HG02759 (cell line): ENCODE measurements around the gene CCDC88B.

Source experiments
- ATAC-seq: cut with Tn5 transposase; IDR thresholded peaks from one replicate; pipeline ENCODE4 v1.9.1; 2021; ENCODE audit warnings: mild to moderate bottlenecking, moderate library complexity; ENCODE audit not compliant: unreplicated experiment

CCDC88B gene, protein sequence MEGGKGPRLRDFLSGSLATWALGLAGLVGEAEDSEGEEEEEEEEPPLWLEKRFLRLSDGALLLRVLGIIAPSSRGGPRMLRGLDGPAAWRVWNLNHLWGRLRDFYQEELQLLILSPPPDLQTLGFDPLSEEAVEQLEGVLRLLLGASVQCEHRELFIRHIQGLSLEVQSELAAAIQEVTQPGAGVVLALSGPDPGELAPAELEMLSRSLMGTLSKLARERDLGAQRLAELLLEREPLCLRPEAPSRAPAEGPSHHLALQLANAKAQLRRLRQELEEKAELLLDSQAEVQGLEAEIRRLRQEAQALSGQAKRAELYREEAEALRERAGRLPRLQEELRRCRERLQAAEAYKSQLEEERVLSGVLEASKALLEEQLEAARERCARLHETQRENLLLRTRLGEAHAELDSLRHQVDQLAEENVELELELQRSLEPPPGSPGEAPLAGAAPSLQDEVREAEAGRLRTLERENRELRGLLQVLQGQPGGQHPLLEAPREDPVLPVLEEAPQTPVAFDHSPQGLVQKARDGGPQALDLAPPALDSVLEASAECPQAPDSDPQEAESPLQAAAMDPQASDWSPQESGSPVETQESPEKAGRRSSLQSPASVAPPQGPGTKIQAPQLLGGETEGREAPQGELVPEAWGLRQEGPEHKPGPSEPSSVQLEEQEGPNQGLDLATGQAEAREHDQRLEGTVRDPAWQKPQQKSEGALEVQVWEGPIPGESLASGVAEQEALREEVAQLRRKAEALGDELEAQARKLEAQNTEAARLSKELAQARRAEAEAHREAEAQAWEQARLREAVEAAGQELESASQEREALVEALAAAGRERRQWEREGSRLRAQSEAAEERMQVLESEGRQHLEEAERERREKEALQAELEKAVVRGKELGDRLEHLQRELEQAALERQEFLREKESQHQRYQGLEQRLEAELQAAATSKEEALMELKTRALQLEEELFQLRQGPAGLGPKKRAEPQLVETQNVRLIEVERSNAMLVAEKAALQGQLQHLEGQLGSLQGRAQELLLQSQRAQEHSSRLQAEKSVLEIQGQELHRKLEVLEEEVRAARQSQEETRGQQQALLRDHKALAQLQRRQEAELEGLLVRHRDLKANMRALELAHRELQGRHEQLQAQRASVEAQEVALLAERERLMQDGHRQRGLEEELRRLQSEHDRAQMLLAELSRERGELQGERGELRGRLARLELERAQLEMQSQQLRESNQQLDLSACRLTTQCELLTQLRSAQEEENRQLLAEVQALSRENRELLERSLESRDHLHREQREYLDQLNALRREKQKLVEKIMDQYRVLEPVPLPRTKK (N-terminal part only)

DNA sequence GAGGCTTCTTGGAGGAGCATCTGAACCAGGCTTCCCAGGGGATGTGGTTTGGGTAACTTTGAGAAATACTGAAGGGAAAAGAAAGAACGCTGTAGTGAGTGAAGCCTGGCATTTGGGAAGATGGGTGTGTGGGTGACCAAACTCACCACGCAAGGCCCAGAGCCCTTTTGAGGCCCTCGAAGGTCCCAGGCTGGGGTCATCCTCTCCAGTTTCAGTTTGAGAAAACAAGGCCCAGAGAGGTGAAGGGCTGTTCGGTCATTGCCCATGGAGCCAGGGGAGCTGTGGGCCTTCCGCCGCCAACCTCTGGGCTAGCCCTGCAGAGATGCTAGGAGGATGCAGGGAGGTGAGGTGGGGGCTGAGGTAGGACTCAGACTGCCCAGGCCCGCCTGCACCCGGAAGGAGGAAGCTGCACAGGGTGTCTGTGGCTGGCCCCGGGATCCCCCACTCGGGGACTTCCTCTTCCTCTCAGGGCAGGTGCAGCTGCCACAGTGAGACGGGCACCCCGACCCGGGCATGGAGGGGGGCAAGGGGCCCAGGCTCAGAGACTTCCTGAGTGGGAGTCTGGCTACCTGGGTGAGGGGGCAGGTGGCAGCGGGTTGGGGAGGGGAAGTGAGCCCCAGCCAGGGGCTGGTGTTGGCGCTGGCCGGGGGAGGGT is at the start of gene CCDC88B:
Gene CCDC88B (plus strand): TSS at position 451 of the 655 bp plus-strand sequence. CDS start 63 bp downstream, at position 514.
- peak; percentile 52 for ATAC-seq

DNA sequence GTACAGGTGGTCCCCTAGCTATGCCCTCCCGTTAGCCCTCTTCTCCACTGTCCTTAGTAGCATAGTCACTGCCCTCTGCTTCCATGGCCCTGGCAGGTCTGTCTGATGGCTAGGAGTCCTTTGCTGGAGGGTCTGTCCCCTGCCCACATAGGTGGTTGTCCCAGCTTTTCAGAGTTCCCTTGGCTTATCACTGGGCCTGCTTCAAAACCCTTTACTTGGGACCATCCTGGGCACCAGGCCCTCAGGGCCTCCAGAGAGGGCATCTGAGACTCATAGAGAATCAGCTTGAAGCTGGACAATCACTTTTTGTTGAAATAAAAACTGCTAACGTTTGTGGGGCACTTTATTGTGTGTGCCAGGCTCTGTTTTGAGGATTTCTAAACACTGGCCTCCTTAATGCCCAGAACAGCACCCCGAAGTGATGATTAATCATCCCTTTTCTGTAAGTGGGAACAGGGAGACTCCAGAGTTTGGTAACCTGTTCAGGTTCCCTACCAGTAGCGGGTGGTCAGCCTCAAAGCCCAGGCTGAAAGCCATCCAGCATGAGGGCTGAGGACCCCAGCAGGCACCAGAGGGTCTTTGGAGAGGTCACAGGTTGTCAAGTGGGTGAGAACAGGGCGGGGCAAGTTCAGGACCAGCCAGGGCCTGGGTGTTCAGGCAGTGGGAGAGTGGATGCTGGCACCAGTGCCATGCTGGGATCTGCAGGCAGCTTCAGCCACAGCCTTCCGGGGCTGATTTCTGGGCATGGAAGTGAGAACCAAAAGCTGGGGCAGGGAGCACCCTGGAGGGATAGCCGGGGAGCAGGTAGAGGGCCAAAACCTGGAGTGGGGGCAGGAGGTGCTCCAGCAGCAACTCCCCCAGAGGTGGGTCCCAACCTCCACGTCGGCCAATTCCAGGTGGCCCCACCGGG is 49.4 kb upstream of the CCDC88B start:
- ATAC-seq, result no peak

DNA sequence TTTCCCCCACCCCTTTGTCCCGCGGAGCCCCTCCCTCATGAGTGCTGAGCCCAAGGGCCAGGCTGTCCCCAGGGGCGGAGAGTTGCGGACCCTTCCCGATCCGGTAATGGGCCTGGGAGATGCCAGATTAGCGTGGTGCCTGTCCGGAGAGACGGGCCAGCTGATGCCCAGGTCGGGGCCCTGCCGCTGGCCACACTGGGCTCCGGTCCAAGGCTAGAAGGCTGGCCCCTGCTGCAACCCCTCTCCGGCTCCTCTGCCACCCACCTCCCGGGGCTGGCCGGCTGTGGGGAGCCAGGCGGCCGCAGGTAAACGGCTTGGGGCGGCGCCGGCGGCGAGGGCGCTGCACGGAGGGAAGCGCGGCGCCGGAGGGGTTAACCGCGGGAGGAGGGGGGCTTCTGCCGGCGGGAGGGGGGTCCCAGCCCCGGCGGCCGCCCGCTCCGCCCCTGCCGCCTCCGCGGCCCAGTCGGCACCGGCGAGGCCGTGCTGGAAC is 48.7 kb upstream of the CCDC88B start, which contains the start of gene KCNK4:
Gene KCNK4 (plus strand): TSS at position 41 of the 490 bp plus-strand sequence. CDS start 1,717 bp downstream, outside the sequence.
- no peak for ATAC-seq

DNA sequence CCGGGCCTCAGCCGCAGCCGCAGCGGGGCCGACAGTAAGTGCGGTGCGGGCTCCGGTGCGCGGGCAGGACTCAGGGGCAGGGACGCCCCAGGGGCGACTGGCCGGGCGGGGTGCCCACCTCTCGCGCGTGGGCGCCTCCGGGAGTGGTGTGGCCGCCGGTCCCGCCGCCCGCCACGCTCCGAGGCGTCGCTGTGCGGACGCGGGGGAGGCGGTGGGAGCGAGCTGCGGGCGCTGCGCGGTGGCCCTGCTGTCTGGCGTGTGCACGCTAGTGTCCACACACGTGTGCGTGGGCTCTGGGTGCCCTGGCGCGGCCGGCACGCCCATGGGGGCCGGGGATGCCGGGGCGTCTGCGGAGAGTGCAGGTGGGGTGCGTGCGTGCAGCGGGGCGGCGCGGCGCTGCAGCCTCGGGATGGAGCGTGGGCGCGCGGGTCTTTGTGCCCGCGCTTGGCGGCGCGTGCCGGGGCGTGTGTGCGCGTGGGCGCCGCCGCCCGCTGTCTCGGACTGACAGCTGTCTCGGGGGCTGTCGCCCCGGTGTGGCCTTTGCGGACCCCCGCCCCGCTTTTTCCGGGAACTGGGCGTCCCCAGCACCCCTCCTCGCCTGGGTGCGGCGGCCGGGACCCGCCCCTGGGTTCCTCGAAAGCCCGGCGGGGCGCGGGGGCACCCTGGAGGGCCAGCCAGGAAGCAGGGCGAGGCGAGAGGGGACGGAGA is 48.1 kb upstream of the CCDC88B start:
- no peak for ATAC-seq

DNA sequence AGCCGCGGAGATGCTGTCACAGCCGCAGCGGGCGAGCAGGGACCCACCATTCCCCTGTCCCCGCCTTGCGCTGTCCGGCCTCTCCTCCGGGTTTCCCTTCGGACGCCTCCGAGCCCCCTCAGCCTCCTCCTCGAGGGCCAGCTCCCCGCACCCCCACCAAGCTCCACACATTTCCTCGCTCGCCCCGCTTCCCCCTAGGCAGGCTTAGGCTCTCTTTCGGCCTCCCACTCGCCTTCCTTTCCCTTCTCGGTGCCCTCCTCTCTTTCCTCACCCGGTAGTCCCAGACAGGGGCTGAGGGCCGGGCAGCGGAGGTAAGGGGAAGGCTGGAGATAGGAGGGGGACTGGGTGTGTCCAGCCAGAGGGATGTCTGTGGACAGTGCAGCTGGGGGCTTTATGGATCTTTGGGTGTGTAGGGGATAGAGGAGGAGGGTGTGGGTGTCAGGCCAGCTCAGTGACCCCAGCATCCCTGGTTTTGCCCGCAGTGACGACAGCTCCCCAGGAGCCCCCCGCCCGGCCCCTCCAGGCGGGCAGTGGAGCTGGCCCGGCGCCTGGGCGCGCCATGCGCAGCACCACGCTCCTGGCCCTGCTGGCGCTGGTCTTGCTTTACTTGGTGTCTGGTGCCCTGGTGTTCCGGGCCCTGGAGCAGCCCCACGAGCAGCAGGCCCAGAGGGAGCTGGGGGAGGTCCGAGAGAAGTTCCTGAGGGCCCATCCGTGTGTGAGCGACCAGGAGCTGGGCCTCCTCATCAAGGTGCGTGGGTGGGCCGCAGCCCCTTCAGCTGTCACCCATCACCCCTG is 47.3 kb upstream of the CCDC88B start:
- no peak for ATAC-seq

DNA sequence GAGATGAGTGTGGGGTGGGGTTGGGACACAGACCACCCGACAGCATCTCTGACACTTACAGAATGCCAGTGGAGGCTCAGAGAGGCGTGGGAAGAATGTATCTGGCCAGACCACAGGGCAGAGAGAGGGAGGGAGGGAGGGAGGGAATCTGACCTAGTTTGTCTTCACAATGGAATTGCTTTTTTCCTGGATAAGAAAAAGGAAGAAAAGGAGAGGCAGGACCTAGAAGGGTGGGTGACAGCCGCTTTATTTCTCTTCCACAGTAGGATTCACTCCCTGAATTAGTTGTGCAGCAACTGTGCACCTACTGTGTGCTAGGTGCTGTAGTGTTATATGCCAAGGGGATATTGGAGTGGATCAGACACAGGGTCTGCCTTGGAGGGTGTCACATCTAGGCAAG is 45.2 kb upstream of the CCDC88B start:
- ATAC-seq, result no peak

DNA sequence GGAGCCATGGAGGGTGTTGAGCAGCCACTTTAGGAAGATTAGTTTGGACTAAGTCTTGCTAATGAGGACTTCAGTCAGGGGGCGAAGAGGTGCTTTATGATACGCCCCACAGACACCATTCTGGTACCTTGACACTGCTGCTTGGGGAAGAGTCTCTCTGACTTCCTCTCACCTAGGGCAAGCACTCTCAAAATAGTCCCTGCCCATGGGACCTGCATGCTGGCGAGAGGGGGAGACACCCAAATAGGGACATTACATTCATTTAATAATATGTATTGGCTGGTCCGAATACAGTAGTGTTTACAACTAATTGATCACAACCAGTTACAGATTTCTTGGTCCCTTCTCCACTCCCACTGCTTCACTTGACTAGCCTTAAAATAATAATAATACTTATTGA is 44.2 kb upstream of the CCDC88B start:
- no peak for ATAC-seq

DNA sequence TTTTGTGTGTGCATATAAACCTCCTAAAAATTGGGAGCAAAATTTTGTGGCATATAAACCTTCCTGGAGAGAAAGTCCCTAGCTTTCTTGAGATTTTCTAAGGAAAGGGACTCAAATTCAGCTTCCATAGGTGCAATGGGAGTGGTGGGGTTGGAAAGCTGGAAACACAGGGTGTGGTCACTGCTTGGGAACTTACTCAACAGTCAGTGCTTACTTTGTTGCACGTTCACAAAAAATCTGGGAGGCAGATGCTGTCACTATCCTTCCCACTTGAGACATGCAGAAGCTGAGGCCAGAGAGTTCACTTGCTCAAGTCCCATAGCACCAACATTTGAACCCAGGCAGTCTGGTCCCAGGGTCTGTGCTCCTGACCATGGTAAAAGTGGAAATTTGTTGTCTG is 43.8 kb upstream of the CCDC88B start:
- no peak for ATAC-seq

DNA sequence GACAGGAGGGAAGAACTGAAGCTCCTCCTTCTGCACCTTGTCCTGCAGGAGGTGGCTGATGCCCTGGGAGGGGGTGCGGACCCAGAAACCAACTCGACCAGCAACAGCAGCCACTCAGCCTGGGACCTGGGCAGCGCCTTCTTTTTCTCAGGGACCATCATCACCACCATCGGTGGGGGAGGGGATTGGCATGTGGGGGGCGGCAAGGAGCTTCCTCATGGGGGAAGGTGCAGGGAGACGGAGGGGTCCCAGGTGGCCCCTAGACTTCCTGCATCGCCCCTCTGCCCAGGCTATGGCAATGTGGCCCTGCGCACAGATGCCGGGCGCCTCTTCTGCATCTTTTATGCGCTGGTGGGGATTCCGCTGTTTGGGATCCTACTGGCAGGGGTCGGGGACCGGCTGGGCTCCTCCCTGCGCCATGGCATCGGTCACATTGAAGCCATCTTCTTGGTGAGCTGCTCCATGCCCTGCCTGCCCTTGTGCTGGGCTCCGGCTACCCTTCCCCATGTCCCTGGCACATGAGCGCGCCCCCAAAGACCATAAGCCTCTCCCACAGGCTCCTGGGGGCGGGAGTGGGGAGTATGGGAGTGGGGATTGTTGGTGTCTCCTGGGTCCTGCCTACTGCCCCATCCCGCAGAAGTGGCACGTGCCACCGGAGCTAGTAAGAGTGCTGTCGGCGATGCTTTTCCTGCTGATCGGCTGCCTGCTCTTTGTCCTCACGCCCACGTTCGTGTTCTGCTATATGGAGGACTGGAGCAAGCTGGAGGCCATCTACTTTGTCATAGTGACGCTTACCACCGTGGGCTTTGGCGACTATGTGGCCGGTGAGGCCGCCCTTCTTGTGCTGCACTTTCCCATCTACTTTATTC is 42.9 kb upstream of the CCDC88B start:
- no peak for ATAC-seq

DNA sequence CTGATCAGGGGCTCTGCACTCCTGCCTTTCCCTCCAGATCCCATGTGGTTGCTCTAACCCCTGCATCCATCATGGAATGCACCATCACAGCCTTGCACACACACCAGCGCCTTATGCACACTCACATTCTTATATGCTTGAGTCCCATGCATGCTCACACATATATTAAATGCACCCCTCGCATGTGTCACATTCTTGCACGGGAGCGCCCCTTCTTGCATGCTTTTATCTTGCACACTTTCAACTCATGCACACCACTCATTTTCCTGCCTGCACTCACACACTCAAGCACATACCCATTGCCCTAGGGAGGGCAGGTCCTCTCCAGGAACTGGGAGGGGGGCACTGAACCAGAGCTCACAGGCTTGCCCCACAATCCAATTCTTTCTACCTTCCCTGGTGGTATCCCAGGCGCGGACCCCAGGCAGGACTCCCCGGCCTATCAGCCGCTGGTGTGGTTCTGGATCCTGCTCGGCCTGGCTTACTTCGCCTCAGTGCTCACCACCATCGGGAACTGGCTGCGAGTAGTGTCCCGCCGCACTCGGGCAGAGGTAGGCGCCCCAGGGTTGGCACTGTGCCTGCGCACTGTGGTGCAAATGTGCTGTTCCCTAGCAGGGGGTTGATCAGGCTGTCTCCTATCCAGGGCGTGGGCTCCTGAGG is 42.2 kb upstream of the CCDC88B start:
- ATAC-seq, result no peak

DNA sequence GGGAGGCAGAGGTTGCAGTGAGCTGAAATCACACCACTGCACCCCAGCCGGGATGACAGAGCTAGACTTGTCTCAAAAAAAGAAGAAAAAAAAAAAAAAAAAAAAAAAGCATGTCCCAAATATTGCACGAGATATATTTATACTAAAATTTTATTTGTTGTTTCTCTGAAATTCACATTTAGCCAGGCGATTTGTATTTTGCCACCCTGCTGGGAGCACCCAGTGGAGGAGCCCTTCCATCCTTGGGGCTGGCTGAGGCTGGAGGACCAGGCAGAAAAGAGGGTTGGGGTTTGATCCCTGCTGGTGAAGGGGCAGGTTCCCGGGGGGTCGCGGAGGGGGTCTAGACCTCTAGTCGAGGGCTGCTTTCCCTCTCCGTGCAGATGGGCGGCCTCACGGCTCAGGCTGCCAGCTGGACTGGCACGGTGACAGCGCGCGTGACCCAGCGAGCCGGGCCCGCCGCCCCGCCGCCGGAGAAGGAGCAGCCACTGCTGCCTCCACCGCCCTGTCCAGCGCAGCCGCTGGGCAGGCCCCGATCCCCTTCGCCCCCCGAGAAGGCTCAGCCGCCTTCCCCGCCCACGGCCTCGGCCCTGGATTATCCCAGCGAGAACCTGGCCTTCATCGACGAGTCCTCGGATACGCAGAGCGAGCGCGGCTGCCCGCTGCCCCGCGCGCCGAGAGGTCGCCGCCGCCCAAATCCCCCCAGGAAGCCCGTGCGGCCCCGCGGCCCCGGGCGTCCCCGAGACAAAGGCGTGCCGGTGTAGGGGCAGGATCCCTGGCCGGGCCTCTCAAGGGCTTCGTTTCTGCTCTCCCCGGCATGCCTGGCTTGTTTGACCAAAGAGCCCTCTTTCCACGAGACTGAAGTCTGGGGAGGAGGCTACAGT is 40.8 kb upstream of the CCDC88B start:
- ATAC-seq, result no peak

DNA sequence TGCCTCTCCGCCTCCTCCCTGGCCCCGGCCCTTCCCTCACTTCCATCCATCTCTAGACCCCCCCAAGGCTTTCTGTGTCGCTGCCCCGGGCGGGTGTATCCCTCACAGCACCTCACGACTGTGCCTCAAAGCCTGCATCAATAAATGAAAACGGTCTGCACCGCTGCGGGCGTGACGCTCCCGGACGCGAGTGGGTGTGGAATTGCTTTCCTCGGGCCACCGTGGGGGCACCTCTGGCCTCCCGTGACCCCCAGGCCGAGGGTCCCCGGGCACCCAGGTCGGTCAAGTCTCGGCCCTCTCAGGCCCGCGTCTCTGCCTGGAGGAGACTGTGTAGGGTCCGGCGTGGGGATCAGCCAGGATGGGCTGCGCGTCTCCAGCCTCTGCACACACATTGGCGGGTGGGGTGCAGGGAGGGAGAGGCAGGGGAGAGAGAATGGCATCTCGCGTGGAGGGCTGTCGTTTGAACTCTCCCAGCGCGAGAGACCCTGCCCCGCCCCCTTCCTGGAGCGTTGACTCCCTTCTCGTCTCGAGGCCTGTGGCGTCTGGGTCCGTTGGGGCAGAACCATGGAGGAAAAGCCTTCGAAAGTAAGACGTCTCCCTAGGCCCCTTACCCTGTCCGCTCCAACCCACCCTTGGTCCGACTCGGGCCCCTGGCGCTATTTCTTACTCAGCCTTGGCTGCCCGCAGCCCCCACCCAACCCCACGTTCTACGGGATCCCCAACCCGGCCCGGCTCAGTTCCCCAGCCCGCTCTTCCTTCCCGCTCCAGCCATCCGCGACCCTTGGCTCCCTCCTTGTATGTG is 40.0 kb upstream of the CCDC88B start, which contains the start of gene CATSPERZ:
Gene CATSPERZ (plus strand): TSS at position 512 of the 802 bp plus-strand sequence. CDS start 53 bp downstream, at position 565.
- ATAC-seq, result no peak

DNA sequence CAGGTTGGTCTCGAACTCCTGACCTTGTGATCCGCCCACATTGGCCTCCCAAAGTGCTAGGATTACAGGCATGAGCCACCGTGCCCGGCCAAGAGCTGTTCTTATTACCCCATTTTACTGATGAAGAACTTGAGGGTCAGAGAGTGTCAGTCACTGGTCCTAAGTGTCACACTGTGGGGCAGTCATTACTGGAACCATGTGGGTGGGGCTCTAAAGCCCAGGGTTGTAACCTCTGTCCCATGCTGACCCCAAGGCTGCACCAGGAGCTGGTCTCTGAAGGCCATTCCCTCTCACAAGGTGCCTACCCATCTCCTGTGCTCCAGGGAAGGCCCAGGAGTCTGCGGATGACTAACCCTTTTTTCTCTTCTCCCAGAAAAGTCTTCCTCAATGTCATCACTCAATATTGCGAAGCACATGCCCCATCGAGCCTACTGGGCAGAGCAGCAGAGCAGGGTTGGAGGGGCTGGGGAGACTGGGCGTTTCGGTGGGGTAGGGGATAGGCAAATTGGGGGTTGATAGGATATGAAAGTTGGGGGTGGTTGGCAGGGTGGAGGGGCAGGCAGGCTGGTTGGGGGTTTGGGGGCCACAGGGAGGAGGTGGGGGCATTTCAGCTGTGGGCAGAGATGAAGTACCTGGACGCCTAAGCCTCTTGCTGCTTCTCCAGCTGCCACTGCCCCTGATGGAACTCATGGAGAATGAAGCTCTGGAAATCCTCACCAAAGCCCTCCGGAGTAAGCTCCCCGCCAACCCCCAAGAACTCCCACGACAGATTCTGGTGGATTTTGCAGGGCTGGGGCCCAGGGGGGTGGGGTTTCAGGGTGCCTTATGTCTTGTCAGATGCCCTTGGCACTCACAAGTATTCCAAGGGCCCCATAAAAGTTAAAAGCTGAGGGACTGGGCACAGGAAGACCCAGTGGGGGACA is 36.6 kb upstream of the CCDC88B start:
- no peak for ATAC-seq
